Mammary epithelial cell (primary cell): ENCODE results near the gene SPACA5B.
"Not testable (repeated sequence)": the region's sequence is repeated elsewhere in the genome, so short reads cannot be mapped to it uniquely, and the experiment has no call there.

Source experiments
- EZH2 ChIP-seq: IDR thresholded peaks from 2 replicates; pipeline ENCODE4 v1.6.1; 2012; ENCODE audit warnings: low read length, inconsistent platforms, borderline replicate concordance
- TF ChIP-seq, protein P1 (sequence below), 2 donors: IDR thresholded peaks in 1 of 2; conservative IDR thresholded peaks in 1 of 2; 2 replicates each; pipeline ENCODE4 v1.5.1; 2011 to 2012; ENCODE audit warnings: inconsistent platforms in 2 of 2, low read length in 2 of 2, mild to moderate bottlenecking in 2 of 2, control low read depth in 1 of 2, low read depth in 1 of 2; ENCODE audit not compliant: insufficient read depth in 1 of 2; ENCODE audit errors: extremely low read depth in 1 of 2

DNA sequence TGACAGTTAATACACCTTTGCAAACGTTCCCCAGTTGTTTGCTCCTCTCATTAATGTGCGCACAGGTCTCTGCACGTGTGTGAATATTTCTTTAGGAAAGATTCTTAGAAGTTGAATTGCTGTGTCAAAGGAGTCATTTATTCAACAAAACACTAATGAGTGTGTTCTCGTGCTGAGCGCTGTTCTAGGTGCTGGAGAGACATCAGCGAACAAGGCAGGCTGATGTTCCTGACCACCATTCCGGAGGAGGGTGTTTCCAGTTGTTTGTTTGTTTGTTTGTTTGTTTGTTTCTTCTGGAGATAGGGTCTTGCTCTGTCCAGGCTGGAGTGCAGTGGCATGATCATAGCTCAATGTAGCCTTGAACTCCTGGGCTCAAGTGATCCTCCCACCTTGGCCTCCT, 35.9 kb downstream of the SPACA5B start:
- TF ChIP-seq, protein P1, sequence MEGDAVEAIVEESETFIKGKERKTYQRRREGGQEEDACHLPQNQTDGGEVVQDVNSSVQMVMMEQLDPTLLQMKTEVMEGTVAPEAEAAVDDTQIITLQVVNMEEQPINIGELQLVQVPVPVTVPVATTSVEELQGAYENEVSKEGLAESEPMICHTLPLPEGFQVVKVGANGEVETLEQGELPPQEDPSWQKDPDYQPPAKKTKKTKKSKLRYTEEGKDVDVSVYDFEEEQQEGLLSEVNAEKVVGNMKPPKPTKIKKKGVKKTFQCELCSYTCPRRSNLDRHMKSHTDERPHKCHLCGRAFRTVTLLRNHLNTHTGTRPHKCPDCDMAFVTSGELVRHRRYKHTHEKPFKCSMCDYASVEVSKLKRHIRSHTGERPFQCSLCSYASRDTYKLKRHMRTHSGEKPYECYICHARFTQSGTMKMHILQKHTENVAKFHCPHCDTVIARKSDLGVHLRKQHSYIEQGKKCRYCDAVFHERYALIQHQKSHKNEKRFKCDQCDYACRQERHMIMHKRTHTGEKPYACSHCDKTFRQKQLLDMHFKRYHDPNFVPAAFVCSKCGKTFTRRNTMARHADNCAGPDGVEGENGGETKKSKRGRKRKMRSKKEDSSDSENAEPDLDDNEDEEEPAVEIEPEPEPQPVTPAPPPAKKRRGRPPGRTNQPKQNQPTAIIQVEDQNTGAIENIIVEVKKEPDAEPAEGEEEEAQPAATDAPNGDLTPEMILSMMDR (conservative IDR thresholded peaks at IDR 0.05 in 1 of 2, IDR thresholded peaks at IDR 0.05 in 1 of 2; ENCODE audit: extremely low read depth in 1 of 2, insufficient read depth in 1 of 2, low read depth in 1 of 2, low read length in 2 of 2): not testable (repeated sequence)
- TF ChIP-seq EZH2: not testable (repeated sequence)
